GM19328 (cell line): ENCODE measurements around the gene POLL.
"Not testable (repeated sequence)": the region's sequence is repeated elsewhere in the genome, so short reads cannot be mapped to it uniquely, and the experiment has no call there.

Experiments used
- ATAC-seq: cut with Tn5 transposase; IDR thresholded peaks from one replicate; pipeline ENCODE4 v1.9.1; 2021; ENCODE audit warnings: mild to moderate bottlenecking, moderate library complexity; ENCODE audit not compliant: unreplicated experiment

POLL gene

DNA sequence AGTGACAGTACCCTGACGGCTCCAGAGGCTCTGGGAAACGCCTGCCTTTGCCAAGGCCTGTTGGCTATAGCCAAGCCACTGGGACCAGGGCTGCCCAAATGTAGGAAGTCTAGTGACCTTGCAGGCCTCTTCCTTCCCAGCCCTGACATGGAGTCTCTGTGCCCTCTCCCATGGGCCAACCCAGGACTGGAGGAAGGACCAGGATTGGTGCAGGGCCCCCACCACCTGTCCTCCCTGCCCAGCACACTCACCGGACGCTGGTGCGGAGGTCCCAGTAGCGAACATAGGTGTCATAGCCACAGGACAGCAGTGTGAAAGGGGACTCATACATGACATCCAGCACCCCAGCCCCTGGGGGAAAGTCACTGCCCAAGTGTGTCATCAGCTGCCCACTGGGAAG is 24.0 kb upstream of the POLL start:
- no peak for ATAC-seq

DNA sequence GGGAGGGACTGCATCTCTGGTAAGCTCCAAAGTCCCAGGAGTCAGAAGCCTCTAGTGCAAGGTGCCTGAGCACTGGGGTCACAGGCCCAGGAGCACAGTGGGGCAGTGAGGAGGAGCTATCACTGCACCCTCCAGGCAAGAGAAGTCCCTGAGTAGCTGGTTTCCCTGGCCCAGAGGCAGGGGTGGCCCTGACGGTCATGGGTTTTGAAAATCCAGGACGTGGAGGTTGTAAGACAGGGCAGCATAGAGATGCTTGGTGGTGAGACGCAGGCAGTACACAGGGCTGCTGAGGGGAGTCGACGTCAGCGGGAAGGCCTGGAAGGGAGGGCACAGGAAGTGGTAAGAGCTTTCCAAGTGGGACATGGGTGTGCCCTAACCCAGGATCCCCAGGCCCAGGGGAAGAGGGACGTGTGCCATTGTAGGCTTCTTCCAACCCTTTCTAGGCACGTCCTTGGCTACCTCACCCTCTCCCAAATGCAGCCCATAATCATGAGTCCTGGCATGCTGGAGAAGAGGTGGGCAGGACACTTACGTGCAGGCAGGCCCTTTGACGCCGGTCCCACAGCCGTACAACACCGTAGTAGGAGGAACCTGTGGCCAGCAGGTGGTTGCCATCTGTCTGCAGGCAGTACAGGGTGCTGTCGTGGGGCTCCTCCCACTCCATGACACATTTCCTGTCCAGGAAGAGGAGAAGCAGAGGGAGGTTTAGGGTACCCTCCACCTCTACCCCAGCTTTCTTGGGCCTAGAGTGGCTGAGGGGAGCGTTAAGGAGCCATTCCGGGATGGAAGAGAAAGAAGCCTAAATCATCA is 23.2 kb upstream of the POLL start:
- no peak for ATAC-seq

DNA sequence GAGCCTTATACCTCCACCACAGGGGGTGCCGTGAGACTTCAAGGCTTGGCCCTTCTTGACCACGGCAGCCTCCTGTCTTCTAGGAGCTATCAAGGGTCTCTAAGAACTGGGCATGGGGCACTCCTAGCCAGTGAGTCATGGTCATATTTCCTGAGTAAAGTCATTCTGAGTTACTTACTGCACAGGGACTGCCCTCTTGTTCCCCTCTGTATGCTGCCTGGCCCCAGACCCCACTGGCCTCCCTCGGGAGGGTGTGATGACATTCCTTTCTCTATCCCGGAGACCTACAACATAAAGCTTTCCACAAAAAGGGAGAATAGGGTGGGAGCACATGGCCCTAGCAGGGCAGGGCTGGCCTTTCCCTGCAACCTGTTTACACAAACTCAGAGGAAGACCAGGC is 21.4 kb upstream of the POLL start:
- ATAC-seq: no peak

DNA sequence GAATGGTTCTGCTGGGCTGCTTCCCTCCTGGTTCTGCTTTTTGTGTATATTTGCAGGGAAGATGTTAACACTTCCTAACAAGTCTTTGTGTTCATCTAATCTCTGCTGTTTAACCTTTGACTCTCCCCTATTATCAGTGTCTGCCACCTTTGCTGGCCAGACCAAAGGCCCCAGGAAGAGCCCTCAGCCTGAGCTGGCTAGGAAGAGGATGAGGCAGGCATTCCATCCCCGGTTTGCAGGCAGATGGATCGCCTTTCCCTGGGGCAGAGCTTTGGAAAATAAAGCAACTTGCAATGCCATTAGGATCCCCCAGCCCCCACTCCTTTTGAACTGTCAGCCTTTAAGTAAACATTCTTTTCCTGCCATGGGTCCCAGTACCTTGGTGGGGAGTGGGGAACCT is 19.1 kb upstream of the POLL start:
- no peak for ATAC-seq

DNA sequence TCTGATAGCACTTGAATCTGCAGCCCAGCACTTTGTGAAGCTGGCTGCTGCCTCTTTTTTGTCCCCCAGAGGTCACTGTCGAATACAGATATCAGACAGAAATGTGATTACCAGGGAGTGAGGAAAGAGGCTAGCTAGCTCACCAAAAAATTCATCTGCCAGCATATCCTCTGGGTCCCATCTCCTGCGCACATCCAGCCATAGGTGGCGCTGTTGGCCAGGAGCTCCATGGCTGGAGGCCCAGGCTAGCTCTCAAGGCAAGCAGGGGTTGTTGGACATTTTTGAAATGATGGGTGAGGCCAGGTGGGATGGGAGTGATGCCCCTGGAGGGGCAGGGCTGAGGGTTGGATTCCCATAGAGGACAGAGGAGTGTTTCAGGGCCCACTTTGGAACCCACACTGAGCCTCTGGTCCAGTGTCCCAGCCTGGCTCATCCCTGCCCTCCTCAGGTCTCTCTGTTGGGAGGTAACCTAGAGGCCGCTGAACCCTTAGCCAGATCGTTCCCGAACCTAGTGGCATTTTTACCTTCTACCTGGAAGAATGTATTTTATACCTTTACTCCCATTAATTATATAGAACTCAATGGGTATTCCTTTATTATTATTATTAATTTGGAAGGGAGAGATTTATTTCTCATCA is 14.8 kb upstream of the POLL start:
- no peak for ATAC-seq

DNA sequence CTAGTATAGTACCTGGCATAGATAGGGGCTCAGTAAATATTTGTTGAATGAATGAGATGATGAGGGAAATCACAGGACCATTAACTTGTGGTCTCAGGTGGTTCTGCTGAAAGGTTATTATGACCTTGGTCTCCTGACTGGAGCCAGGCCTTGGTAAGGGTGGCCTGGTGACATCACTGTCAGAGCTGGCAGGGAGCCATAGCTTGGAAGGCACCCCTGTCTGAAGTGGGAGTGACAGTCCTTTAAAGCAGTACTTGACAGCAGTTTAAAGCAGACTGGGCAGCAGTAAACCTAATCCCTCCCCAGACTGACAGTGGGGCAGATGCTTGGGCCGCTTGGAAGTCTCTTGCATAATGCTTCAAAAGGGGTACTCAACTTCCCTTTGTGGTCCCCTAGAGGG is 13.5 kb upstream of the POLL start:
- no peak for ATAC-seq

DNA sequence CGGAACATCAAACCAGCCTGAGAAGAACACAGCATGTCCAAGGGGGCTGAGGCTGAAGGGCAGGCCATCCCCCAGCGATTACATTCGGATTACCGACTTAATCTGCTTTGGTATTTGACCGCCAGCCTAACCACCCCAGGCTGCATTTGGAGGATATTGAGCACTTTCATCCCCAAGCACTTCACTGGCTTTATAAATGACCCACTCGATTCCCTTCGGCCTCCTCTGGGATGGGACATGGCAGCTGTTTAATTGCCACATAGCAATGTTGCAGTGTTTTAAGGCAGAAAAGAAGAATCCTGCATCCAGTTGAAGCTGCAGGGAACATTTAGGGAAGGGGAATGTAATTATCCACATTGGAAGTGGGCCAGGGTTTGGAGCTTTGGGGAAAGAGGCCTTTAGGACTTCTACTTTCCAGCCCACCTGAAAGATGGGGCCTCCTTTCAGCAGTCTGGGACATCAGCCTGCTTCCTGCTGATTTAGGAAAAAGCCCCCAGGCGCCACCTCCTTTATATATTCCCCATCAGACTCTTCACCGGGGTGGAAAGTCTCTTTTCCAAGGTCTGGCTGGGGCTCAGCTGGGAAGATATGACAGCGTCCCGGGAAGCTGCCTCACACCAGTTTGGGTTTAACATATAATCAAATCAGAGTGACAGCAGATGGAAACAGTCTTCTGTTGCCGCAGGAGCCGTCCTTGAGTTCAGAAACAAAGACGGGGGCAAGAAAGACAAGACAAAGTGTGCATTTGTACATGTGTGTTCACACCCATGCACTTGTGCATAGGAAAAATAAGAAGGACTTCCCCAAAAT is 9.2 kb upstream of the POLL start:
- ATAC-seq: no peak

DNA sequence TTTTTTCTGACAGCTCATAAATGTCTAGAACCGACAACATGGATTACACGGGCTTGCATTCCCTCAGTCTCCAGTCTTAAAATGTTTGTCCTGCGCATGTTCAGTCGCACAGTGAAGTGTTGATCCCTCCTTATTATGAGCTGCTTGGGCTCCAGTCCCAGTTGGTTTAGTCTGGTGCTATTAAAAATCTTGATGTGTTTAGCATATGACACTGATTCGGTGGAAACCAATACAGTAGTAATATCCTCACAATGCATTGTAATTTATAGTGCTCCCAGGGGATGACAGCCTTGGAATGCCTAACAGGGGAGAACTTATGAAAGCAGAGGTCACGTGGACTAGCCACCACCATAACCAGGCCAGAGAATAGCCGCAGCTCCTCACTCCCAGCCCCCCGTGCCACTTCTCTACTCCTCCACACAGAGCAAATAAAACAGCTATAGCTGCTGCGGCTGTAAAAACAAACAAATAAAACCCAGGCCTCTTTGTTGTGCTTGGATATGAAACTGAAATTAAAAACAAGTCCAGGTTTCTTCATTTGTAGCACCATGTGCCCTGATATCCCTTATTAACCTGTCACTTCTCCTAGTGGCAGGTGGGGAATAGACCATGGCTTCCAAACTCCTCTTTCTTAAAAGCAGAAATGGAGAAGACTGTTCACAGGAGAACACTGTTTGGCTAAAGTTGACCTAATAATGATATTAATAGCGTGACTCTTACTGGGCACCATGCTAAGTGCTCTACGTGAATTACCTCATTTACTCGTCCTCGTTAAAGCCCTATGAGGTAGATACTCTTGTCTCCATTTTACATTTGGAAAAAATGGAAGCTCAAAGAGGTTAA is 7.8 kb upstream of the POLL start:
- no peak for ATAC-seq

DNA sequence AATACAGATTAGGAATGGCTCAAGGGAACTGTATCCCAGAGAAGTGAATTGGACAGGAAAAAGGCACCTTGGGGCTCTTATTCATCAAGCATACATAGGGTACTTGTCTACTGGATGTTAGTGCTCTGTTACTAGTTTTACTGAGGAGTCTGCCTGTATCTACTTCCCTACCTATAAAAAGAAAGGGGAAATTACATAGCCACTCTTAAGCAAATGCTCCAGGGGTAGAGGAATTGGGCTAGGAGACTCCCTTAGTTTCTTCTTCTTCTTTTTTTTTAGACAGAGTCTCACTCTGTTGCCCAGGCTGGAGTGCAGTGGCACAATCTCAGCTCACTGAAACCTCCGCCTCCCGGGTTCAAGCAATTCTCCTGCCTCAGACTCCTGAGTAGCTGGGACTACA is 5.3 kb upstream of the POLL start:
- not testable (repeated sequence) for ATAC-seq

DNA sequence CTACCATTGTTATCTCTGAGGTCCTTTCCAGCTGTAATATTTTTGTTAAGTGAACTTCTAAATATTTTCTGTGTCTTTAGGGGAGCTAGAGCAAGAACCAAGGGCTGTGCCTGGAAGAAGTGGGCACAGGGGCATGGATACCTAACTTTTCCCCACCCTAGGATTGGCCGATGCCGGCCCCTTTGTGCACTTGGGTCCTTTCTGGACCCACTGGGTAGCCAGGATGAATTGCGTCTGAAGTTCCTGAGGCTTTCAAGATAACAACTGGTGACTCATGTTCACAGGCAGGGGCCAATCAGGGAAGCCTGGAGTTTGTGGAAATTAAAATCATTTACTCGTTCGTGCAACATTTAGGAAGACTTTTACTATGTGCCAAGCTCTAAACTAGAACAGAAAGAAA is 822 bp upstream of the POLL start:
- no peak for ATAC-seq

DNA sequence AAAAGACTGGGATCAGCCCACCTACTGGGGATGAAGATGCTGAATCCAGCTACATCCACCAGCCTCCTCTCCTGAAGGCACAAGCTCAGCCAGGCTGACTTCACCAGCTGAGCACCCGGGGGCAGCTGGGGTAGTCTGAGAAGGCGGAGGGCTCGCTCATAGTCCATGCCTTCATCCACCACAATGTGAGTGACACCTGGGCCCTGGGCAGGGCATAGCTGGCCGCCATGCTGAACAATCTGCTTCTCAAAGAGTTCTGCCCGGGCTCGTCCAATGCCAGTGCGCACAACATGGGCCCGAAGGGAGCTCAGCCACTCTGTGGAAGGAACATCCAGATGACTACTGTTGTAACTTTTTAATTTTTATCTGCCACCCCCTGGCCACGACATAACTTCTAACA is 2.2 kb downstream of the POLL start:
- ATAC-seq: no peak

DNA sequence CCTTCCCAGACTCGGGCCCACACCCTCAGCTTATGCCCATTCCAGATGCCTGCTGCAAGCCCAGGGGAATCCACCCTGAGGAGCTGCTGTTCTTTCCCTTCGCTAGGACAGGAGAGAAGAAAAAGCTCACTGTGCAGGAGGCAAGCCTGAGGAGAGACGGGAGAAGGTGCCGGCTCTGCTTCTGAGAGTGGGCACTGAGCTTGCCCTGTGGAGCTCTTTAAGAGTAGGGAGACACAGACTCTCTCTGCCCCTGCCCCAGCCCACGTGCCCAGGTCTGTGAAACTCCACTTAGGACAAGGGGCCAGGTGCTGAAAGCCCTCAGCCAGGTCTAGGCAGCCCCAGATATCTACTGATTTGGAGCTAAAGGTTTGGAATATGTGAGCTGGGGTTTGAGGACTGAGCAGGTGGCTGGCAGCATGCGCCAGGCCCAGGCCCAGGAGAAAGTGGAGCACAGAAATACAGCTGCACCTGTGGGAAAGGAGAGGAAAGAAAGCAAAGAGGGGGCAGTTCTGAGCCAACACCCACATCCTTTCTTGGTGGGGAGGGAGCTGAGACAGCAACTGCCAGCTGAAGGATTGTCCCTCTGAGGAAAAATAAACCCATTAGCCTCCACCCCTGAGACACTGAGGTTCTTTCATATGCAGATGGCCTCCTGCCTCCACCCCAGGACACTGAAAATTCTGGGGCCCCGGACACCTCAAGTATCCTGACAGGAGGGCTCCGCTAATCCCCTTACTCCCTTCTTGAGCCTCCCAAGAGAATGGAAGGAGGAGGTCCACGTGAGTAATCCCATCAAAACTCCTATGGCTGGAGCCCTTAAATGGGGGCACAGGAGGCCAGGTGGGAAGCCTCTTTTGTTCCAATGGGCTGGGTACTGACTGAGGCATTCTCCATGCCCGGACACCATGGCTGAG is 7.3 kb downstream of the POLL start:
- ATAC-seq: no peak

DNA sequence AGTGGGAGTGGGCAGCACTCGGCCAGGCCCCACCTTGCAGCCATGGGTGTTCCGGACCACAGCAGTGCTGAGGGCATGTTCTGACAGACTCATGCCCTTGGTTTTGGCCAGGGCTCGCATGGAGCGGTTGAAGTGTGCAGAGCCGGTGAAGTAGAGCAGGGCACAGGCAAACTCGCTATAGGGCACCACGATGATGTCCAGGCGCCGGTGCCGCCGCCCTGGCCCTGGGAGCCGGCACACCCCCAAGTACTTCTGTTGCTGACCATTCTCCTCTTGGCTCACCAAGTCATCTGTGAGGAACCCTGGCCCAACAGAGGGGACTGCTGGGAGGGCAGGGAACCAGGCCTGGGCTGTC is 8.6 kb downstream of the POLL start:
- no peak for ATAC-seq

DNA sequence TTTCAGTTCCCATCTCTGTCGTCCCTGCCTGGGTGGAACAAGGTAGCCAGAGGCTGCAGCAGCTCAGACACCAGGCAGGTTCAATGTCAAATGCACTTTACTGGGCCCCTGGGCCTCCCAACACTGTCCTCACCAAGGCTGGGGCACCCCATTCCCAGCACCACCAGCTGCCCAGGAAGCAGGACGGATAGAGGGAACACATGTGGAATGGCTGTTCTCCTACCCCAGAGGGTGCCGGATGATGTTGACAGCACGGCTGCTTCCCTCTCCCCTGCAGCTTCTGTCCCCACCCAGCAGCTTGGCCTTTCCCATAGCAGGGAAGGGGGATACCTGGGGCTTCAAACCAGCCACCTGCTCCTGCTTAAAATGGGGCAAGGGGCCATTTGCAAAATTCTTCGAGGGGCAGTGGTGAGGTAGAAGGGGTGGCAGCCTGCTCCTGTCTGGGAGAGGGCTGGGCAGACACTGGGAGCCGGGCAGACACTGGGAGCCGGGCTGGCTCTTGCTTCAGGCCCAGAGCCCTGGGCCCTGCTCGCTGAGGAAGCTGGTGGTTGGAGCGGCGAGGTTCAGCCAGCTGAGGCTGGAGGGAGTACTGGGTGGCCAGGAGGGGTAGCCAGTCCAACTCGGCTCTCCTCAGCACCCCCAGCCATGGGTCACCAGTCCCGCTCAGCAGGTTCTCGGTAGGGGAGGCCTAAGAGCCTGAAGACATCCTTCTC is 9.1 kb downstream of the POLL start:
- no peak for ATAC-seq

DNA sequence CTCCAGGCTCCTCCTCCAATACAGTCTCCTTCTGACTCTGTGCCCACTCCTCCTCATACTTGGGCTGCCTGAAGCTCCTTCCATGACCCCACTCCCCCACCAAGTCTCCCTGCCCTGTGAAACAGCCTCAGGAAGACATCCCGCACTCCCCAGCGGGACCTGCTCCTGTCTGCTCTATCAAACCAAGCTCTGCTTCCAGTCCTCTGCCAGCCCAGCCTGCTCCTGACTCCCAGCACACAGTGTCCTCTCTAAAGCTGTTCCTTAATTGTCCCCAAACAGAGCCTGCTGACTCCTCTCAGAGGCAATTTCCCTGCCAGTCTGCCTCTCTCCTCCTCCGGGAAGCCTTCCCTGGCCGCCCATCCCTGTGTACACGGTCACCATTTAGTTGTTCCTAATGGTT is 9.9 kb downstream of the POLL start:
- no peak for ATAC-seq

DNA sequence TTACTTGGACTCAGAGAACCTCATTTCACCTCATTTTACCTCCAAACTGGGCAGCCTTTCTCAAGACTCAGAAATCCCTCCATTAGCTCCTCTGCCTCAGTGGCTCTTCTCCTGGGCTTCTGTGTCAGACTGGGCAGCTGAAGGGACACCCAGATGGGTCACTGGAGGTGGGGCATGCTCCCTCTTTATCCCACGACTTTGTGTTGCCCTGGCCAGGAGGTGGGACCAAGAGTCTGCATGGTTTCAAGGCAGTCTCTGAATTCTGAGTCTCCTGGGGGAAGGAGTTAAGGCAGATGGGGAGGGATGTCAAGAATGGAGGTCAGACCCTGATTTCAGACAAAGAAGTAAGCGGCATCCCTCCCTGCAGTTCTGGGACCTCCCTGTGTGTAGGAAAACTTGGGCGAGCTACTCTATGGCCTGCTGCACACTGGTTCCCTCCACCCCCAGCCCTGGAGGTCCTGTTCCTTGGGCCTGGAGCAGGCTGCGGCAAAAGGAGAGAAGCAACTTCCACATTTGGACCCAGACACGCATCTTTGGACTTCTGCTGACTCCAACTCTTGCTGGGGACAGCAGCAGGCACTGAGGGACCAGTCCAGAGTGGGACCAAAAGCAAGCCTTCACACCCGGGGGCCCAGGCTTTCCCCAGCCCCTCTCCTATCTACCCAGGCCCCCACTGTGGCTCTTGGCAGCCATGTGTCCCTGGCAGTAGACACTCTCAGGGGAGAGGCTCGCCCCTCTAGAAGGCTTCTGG is 10.8 kb downstream of the POLL start:
- no peak for ATAC-seq

DNA sequence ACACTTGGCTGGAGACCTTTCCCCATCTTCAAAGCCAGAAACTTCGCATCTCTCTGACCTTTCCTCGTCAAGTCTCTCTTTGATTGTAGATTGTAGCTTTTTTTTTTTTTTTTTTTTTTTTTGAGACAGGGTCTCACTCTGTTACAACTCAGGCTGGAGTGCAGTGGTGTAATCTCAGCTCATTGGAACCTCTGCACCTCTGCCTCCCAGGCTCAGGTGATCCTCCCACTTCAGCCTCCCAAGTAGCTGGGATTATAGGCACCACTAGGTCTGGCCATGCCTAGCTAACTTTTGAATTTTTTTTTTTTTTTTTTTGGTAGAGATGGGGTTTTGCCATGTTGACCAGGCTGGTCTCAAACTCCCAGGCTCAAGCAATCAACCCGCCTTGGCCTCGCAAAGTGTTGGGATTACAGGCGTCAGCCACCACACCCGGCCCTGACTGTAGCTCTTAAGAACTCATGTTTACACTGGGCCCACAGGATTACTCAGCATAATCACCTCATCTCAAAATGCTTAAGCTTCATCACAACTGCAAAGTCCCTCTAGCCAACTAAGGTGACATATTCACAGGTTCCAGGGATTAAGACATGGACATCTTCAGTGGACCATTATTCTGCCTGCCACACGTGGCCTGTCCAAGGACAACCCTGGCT is 11.7 kb downstream of the POLL start:
- ATAC-seq: no peak

DNA sequence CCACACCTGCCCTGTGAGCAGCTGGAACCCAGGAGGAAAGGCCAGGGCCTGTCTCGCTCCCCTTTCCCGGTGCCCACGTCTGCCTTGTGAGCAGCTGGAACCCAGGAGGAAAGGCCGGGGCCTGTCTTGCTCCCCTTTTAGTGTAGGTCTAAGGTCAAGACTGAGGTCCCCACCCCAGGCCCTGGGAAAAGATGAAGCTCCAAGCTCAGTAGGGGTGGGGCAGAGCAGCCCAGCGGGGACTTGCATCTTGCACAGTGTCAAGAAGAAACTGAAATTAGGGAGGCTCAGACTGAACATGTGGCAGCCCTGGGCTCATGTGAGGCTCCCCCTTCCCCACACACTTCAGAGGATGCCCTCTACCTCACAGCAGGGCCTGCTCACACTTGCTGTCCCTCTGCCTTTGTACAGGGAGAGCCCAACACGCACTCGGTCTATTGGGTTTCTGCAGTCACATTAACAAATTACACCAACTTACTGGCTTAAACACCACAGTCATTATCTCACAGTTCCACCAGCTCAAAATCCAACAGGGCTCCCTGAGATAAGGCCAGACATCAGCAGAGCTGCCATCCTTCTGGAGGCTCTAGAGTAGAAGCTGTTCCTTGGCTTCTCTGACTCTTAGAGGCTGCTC is 12.4 kb downstream of the POLL start:
- no peak for ATAC-seq
